Measurements from ENCODE around the gene LPAR3. TPM values are rescaled to one million over a fixed set of nuclear protein-coding genes. Genes with fewer than 3 reads are reported as not detected.

LPAR3 gene
- total RNA-seq, 1 donor from 2014 or later: 0.67 TPM

- H3K27me3 Mint-ChIP-seq (ENCODE audit: low read depth): no peaks in the 10 kb centered on the region
- no peak for TF ChIP-seq CTCF (IDR thresholded peaks at IDR 0.05; ENCODE audit: unreplicated experiment)
- H3K9me3 Mint-ChIP-seq: no peaks in the 10 kb centered on the region
- no peak for DNase-seq (ENCODE audit: low spot score in 2 of 2, unreplicated experiment in 2 of 2)
- H3K27ac Mint-ChIP-seq: no peak overlapping the region
- H3K4me3 Mint-ChIP-seq: no peak overlapping the region
- H3K4me1 Mint-ChIP-seq: peaks cover 14% of the 10 kb centered on the region
- H3K36me3 Mint-ChIP-seq: no peaks in the 10 kb centered on the region
Measured at GRCh38 chr1:84851839-84852238, 41.2 kb downstream of the LPAR3 start.

- Mint-ChIP-seq H3K4me3 (no peak overlapping the region), H3K9me3 (no peaks in the 10 kb centered on the region), H3K27ac (no peak overlapping the region), H3K36me3 (no peaks in the 10 kb centered on the region), H3K4me1 (peaks cover 30% of the 10 kb centered on the region), H3K27me3 (ENCODE audit: low read depth) (no peaks in the 10 kb centered on the region)
- TF ChIP-seq CTCF (IDR thresholded peaks at IDR 0.05; ENCODE audit: unreplicated experiment): no peak
- DNase-seq (ENCODE audit: low spot score in 2 of 2, unreplicated experiment in 2 of 2): no peak
Measured at GRCh38 chr1:84849357-84849975, 43.5 kb downstream of the LPAR3 start.

GRCh38 chr1:84847253-84848250 is 45.5 kb downstream of the LPAR3 start:
- Mint-ChIP-seq H3K4me3 (no peak overlapping the region), H3K27me3 (ENCODE audit: low read depth) (no peaks in the 10 kb centered on the region), H3K9me3 (no peaks in the 10 kb centered on the region), H3K27ac (peak overlapping the region; percentile 84), H3K4me1 (peaks cover 47% of the 10 kb centered on the region), H3K36me3 (no peaks in the 10 kb centered on the region)
- TF ChIP-seq CTCF (IDR thresholded peaks at IDR 0.05; ENCODE audit: unreplicated experiment): no peak
- peak; percentile 42 to 68 for DNase-seq (ENCODE audit: low spot score in 2 of 2, unreplicated experiment in 2 of 2)

- H3K9me3 Mint-ChIP-seq: no peaks in the 10 kb centered on the region
- H3K27ac Mint-ChIP-seq: no peak overlapping the region
- H3K4me3 Mint-ChIP-seq: no peak overlapping the region
- H3K4me1 Mint-ChIP-seq: peaks cover 54% of the 10 kb centered on the region
- no peaks in the 10 kb centered on the region for H3K27me3 Mint-ChIP-seq (ENCODE audit: low read depth)
- no peaks in the 10 kb centered on the region for H3K36me3 Mint-ChIP-seq
- TF ChIP-seq CTCF (IDR thresholded peaks at IDR 0.05; ENCODE audit: unreplicated experiment): no peak
- DNase-seq (ENCODE audit: low spot score in 2 of 2, unreplicated experiment in 2 of 2): no peak
Measured at GRCh38 chr1:84846387-84846786, 46.6 kb downstream of the LPAR3 start.

- no peaks in the 10 kb centered on the region for H3K27me3 Mint-ChIP-seq (ENCODE audit: low read depth)
- no peak for TF ChIP-seq CTCF (IDR thresholded peaks at IDR 0.05; ENCODE audit: unreplicated experiment)
- H3K4me3 Mint-ChIP-seq: no peak overlapping the region
- DNase-seq (ENCODE audit: low spot score in 2 of 2, unreplicated experiment in 2 of 2): no peak
- H3K9me3 Mint-ChIP-seq: no peaks in the 10 kb centered on the region
- no peaks in the 10 kb centered on the region for H3K36me3 Mint-ChIP-seq
- H3K4me1 Mint-ChIP-seq: peaks cover 54% of the 10 kb centered on the region
- H3K27ac Mint-ChIP-seq: no peak overlapping the region
Measured at GRCh38 chr1:84845357-84845756, 47.6 kb downstream of the LPAR3 start.
